Fibroblast of upper back skin (primary cell): ENCODE results near the gene MACC1.
"Not testable (repeated sequence)": the region's sequence is repeated elsewhere in the genome, so short reads cannot be mapped to it uniquely, and the experiment has no call there.

ENCODE experiments used
- DNase-seq: peaks from one replicate; pipeline ENCODE4 v3.0.0-alpha.2; 2013

MACC1 gene

GRCh38 chr7:20172736-20173334 is 44.3 kb downstream of the MACC1 start:
- DNase-seq, result peak; percentile 72

DNA sequence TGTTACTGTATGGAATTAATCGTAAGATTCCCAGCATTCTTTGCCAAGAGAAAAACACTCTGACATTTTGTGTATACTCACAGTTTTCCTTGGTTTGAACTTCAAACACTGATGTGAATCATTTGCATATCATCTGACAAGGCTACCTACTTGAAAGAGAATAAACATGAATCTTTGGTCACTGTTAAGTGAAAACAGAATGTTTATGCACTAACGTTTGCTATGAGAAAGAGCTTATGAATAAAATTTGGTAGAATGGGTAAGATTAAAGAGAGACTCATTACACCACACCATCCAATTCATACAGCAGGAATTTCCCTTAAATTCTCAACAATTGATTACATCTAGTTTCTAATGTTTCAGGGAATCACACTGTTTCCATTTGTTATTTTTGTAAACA is 46.6 kb downstream of the MACC1 start:
- peak; percentile 7 for DNase-seq

DNA sequence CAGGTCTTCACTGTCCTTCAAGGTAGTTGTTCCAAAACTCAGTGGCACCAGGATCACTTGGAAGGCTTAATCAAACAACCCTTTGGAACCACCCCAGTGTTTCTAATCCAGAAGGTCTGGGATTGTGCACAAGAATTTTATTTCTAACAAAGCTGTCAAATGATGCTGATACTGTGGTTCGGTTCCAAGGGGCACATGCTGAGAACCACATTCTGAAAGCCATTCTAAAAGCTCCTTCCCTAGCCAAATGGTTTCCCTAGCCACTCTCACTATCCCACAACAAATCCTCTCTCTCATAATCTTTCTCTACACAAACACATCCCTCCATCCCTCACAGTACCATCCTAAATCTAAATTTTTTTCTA is 52.1 kb downstream of the MACC1 start:
- no peak for DNase-seq

- peak; percentile 82 for DNase-seq
Measured at GRCh38 chr7:20164425-20165145, 52.6 kb downstream of the MACC1 start.

- DNase-seq, result no peak
Measured at GRCh38 chr7:20162665-20163064, 54.5 kb downstream of the MACC1 start.

DNA sequence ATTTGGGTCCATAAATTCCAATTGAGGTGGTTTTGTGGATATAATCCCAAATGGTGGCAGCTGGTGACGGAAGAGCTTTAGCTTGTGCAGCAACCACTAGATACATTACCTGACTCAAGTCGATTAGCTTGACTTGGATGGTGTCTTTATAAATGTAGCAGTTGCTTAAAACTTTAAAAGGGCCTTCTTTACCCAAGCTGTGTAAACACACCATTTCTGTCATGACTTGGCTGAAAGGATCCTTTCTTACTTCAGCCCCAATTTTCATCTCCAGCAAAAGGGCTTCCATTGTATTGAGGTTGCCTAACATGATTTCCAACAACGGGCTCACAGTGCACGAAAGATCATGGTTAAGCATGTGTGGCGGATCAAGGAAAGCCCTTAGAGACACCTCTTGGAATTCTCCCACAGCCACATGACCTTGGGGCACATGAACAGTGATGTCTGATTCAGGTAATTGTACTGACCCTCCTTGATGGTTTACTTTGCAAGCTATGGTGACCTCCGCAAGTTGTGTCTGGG is 57.9 kb downstream of the MACC1 start:
- DNase-seq, result no peak

DNA sequence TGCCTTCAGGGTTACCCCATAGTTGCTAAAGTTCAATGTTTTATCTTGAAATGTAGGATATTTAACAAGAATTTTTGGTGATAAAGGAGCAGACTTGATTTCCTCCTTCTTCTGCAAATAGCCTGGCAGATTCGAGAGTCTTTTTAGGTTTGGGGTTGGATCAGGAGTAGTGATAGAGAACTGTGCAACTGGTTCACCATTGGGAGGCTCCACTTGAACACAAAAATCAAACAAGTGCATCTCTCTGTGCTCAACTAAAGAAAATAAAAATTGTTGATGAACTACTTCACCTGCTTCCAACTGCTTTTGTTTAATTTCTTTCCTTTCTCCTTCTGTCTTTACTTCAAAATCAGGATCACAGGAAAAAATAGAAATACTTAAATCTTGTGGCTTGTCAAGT is 58.5 kb downstream of the MACC1 start:
- DNase-seq, result peak; percentile 36

DNA sequence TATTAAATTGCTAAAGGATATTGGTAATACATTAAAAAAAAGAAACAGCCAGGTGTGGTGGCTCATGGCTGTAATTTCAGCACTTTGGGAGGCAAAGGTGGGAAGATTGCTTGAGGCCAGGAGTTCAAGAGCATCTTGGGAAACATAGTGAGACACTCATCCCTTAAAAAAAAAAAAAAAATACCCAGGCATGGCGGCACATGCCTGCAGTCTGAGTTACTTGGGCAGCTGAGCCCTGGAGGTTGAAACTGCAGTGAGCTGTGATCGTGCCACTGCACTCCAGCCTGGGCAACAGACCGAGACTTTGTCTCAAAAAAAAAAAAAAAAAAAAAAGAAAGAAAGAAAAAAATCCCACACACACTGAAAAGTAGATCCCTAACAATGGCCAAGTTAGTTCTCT is 59.7 kb downstream of the MACC1 start:
- no peak for DNase-seq

- DNase-seq, result peak; percentile 22
Measured at GRCh38 chr7:20153999-20154398, 63.2 kb downstream of the MACC1 start.

GRCh38 chr7:20153567-20153966 is 63.6 kb downstream of the MACC1 start:
- no peak for DNase-seq

- no peak for DNase-seq
Measured at GRCh38 chr7:20152511-20152910, 64.7 kb downstream of the MACC1 start.

GRCh38 chr7:20151708-20152456 is 65.3 kb downstream of the MACC1 start:
- no peak for DNase-seq

DNA sequence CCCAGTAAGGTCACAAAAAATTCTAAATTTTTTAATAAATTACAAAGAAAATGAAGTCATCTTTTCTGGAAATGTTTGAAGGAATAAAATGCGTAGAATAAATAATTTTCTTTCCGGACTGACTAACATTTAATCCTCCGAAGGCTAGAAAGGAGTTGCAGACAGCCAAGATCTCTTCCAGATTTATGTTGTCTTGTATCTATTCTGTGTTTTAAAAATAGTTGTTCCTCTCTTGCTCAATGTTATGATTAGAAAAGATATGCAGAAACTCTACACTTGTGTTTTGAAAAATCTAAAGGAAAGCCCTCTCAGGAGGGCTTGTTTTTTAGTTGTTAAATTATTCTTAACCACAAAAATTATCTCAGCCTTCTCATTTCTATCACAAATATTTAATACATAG is 70.7 kb downstream of the MACC1 start:
- DNase-seq, result peak; percentile 53

DNA sequence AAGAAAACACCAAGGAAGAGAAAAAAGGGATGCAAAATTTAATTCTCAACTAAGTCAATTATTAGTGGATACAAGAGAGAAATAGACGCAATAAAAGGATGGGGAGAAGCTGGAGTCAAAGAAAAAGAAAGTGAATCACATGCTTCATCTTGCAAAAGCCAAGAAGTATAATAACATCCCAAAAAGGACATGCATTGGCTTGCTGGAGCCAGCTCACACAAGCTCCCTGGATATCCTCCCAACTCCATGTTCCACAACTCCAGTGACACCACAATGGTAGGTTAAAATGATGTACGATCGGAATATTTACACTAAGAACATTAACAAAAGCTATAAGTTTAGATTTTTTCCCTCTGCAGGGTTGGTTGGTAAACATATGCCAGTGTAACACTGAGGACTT is 72.4 kb downstream of the MACC1 start:
- no peak for DNase-seq

DNA sequence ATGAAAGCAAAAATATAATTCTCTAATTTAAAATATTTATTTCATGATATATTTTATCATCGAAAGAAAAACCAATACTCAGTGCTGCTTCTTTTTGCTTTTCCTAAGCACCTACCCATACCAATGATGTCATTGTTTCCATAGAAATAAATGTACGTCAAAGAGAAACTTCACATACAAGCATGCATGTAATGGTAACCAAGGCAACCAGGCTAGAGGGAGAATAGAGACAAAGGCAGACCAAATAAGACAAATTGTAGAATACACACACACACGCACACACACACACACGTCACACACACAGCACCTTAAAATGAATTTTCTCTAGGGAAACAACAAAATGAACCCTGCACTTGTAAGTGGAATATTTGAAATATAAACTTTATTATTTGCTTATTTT is 75.5 kb downstream of the MACC1 start:
- DNase-seq, result peak; percentile 18

DNA sequence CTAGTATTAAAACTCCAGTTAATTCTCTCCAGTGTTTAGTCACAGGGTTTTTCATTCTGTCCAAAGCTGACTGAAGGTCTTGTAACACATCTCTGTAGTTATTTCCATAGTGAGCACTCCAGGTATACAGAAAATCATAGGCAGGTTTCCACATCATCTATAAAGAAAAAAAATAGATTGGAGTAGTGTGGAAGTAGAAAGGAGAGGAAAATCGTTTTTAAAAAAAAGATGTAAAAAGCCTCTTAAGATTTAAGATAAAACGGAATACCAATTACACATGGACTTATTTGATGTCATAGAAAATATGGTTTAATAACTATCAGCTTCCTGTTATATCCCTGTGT is 76.2 kb downstream of the MACC1 start:
- no peak for DNase-seq

DNA sequence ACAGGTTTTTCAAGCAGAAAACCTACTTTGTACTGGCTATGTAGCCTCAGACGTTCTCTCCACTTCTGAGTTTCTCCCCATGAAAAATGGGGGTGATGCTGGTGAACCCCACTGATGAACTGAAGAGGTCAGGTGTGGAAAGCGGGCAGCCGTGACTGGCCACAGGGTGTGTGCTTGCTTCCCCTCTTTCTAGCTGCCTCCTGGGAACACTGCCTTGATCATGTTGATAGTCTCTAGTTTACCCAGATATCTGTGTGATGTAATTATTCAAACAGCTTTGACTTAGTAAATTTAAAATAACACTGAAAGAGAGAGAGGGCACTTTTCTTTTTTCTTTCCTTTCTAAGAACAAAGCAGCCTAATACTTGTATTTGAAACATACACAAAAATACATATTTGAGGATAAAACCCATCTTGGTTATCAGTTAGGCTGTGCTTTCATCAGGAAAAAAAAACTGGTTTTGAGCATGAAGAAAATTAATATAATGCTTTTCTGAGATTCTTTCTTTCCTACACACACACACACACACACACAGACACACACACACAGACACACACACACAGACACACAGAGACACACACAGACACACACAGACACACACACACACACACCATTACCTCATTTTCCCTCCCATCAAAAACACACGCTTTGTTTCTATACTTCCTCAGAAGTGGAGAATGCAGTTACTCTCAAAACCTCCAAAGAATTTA is 76.7 kb downstream of the MACC1 start:
- DNase-seq, result peak; percentile 11

- no peak for DNase-seq
Measured at GRCh38 chr7:20136647-20137046, 80.5 kb downstream of the MACC1 start.

- no peak for DNase-seq
Measured at GRCh38 chr7:20133803-20134202, 83.4 kb downstream of the MACC1 start.

DNA sequence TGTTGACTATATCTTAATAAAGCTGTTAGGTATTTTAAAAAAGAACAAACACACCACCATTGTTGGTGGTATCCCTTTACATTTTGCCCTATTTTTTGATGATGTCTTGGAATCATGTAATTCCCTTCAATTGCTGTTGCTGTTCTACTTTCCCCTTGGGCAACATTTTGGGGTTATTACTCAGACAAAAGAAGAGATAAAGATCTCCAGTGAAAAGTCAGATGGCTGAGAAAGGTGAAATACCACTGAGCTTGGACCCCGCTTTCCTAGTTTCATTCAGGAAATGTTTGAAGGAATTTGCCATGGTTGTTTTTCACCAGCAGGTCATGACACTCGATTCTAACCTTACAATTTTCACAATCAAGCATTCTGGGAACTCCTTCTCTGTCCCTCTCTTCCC is 84.6 kb downstream of the MACC1 start:
- no peak for DNase-seq

DNA sequence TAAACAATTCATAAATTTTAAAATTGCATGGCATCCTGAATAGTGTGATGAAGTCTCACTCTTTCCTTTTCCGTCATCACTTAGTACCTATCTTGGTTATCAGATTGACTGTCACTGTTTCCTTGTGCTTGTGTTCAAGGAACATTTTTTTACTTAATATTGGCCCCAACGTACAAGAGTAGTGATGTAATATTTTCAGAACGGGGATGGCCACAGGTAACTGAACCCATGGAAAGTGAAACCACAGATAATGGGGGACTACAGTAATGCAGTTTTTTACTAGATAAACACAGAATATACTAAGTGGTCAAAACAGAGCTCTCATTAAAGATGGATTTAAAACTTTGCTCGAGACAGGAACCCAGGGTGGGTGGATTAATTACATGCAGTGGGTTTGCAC is 85.4 kb downstream of the MACC1 start:
- no peak for DNase-seq

DNA sequence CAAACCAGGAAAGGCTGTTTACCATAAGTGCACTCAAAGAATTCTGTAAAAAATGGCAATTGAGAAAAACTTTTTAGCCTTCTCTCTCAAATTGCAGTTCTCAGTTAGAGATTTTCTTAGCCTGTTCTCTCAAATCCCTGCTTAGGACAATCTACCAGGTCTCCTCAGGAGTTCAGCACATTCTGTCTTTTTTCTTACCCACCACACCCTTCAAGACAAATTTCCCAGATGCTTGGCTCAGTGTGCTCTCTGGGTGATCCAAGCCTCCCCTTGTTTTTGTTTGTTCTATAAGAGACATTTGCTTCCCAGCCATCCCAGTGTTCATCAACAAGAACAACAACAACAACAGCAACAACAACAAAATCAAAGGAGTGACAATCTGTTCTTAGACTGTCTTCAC is 87.3 kb downstream of the MACC1 start:
- DNase-seq, result no peak

DNA sequence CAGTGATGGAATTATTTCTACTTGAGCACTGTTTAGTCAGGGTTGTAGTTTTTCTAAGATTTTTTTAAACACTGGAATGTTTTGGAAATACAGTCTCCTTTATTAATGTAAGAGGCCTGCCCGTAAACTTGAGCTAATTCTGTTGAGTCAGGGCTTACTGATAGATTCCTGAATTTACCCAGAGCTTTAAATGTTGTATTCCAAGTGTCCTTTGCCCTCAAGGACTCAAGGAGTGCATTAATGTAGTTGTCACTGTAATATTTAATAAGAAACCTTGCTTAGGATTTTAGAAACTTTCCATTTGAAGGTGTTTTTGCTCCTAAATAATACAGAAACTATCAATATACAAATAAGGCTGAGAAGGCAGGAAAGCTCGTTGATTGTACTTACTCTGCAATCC is 89.2 kb downstream of the MACC1 start:
- no peak for DNase-seq

GRCh38 chr7:20126060-20126459 is 91.1 kb downstream of the MACC1 start:
- not testable (repeated sequence) for DNase-seq
